Measurements from ENCODE around the gene CRAMP1. TPM values are rescaled to one million over a fixed set of nuclear protein-coding genes. Genes with fewer than 3 reads are reported as not detected.

CRAMP1 gene
- total and polyA plus RNA-seq, 2 of the 8 experiments (the other 6 are each of a cell fraction or from before 2014, with no cell fraction given), result 19.2 to 23.2 TPM

- H3K79me2 ChIP-seq (ENCODE audit: control insufficient read depth in 1 of 2, insufficient read depth in 2 of 2, low read length in 2 of 2), result peaks cover 3 to 45% of the 10 kb centered on the region in 2 experiments; a peak in 3 of 4 replicates
- H3K27ac ChIP-seq (ENCODE audit: low read depth, low read length), result no peak overlapping the region
- H3K4me2 ChIP-seq (ENCODE audit: insufficient read depth in 1 of 2, low read depth in 2 of 2, low read length in 2 of 2), result peak overlapping the region; percentile 68 to 78
- peaks cover 11% of the 10 kb centered on the region for H3K23me2 ChIP-seq (ENCODE audit: low read depth, low read length)
- H2BK5ac ChIP-seq (ENCODE audit: low read depth, low read length), result no peak overlapping the region
- peaks cover 1 to 5% (median 4%) of the 10 kb centered on the region in 4 experiments; a peak in 5 of 8 replicates for H3K36me3 ChIP-seq (ENCODE audit: control insufficient read depth in 2 of 4, insufficient read depth in 4 of 4, low read length in 3 of 4)
- no peak overlapping the region for H3K56ac ChIP-seq (replicated peaks; ENCODE audit: insufficient read length, low read depth, low read length)
- H3K9ac ChIP-seq (replicated peaks in 1 of 4; ENCODE audit: extremely low read depth in 1 of 4, low read depth in 3 of 4, low read length in 3 of 4), result peak overlapping the region in 3 of 4 experiments; percentile 1 to 67 (median 20); a peak in 2 of 7 replicates
- H2AFZ ChIP-seq (ENCODE audit: low read length), result no peak overlapping the region
- no peak overlapping the region for H3K23ac ChIP-seq (ENCODE audit: insufficient read length)
- no peaks in the 10 kb centered on the region for H3K27me3 ChIP-seq (replicated peaks in 1 of 4; ENCODE audit: control insufficient read depth in 3 of 4, extremely low read depth in 1 of 4, insufficient read depth in 3 of 4, low read length in 3 of 4)
- WGBS, 2 experiments (ENCODE audit: extremely low coverage in 1 of 2, insufficient coverage in 1 of 2, insufficient read length in 1 of 2, insufficient replicate concordance in 2 of 2, low coverage in 1 of 2, low lambda C conversion rate in 2 of 2, missing lambda C conversion rate in 1 of 2), result 63% methylated on average over 16 of the region's 16 CpGs; no CpG with 5 or more reads in 1 of the 2 experiments
- H4K91ac ChIP-seq (replicated peaks; ENCODE audit: insufficient read length, low read length), result no peak overlapping the region
- H4K5ac ChIP-seq (ENCODE audit: insufficient read length, low read depth, low read length), result no peak overlapping the region
- H3K18ac ChIP-seq (ENCODE audit: extremely low read depth, low read length), result no peak overlapping the region
- 0 out of 2 replicates have a peak overlapping the region, but pooled peaks have one; percentile 61 for H2BK20ac ChIP-seq (ENCODE audit: low read length)
- H3K79me1 ChIP-seq (ENCODE audit: low read depth, low read length), result peaks cover 10% of the 10 kb centered on the region
- ChIA-PET CTCF (ENCODE audit: partially characterized antibody) (interaction anchor here (0.5 to 2.4 kb wide), 7 partner anchors 9 to 360 kb away, joined by 3 to 8 read pairs (median 4); no protein-coding TSS in a partner anchor), POLR2A (ENCODE audit: partially characterized antibody) (interaction anchor here (0.6 to 3.9 kb wide), 8 partner anchors 9 to 1637 kb away, joined by 3 to 35 read pairs (median 3); partner anchors contain the start of genes EME2, MRPS34, NME3 and UBE2I)
- H2BK12ac ChIP-seq (ENCODE audit: low read depth, low read length), result no peak overlapping the region
- H3K4me1 ChIP-seq (replicated peaks in 1 of 4; ENCODE audit: control insufficient read depth in 3 of 4, insufficient read depth in 4 of 4, low read length in 3 of 4), result peaks cover 0 to 16% (median 3%) of the 10 kb centered on the region in 4 experiments; a peak in 4 of 7 replicates
- no peak overlapping the region for H3K4ac ChIP-seq (replicated peaks; ENCODE audit: insufficient read length, low read depth, low read length)
- H2BK15ac ChIP-seq (ENCODE audit: low read length), result no peak overlapping the region
- no peak for TF ChIP-seq SIX5 (IDR thresholded peaks at IDR 0.05; ENCODE audit: low read depth, low read length)
- no peak for TF ChIP-seq CREB1 (IDR thresholded peaks at IDR 0.05)
- no peak for TF ChIP-seq JUND (IDR thresholded peaks at IDR 0.05; ENCODE audit: low read length)
- TF ChIP-seq ZNF274 (IDR thresholded peaks at IDR 0.05; ENCODE audit: borderline replicate concordance, extremely low read depth, low read length), result no peak
- TF ChIP-seq BRCA1 (IDR thresholded peaks at IDR 0.05; ENCODE audit: low read depth, low read length), result no peak
- no peak for TF ChIP-seq SAP30 (IDR thresholded peaks at IDR 0.05; ENCODE audit: insufficient read depth, insufficient replicate concordance, low read length)
- no peak for TF ChIP-seq RBBP5 (IDR thresholded peaks at IDR 0.05; ENCODE audit: borderline replicate concordance, low read depth, low read length)
- TF ChIP-seq SUZ12 (IDR thresholded peaks at IDR 0.05; ENCODE audit: low read length), result no peak
- no peak for TF ChIP-seq TAF1 (IDR thresholded peaks at IDR 0.05; ENCODE audit: low read depth, low read length)
- TF ChIP-seq EGR1 (IDR thresholded peaks at IDR 0.05; ENCODE audit: borderline replicate concordance, low read depth, low read length), result no peak
- TF ChIP-seq, protein P1, sequence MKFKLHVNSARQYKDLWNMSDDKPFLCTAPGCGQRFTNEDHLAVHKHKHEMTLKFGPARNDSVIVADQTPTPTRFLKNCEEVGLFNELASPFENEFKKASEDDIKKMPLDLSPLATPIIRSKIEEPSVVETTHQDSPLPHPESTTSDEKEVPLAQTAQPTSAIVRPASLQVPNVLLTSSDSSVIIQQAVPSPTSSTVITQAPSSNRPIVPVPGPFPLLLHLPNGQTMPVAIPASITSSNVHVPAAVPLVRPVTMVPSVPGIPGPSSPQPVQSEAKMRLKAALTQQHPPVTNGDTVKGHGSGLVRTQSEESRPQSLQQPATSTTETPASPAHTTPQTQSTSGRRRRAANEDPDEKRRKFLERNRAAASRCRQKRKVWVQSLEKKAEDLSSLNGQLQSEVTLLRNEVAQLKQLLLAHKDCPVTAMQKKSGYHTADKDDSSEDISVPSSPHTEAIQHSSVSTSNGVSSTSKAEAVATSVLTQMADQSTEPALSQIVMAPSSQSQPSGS (IDR thresholded peaks at IDR 0.05; ENCODE audit: low read length), result no peak
- no peak overlapping the region for H2BK120ac ChIP-seq (replicated peaks; ENCODE audit: low read depth, low read length)
- FAIRE-seq (no peak), DNase-seq (ENCODE audit: low read depth in 1 of 2, low spot score in 2 of 2) (no peak)
- H4K20me1 ChIP-seq (replicated peaks in 1 of 2; ENCODE audit: control insufficient read depth in 1 of 2, insufficient read depth in 2 of 2, low read length in 2 of 2), result peaks cover 13 to 20% of the 10 kb centered on the region in 2 experiments
- H3K9me3 ChIP-seq (ENCODE audit: insufficient read depth in 2 of 2, low read depth in 1 of 2, low read length in 1 of 2), result no peaks in the 10 kb centered on the region
- H3K4me3 ChIP-seq (ENCODE audit: extremely low read depth in 1 of 4, insufficient read depth in 2 of 4, low read depth in 3 of 4, low read length in 4 of 4), result peak overlapping the region; percentile 54 to 97 (median 76)
- H2AK5ac ChIP-seq (ENCODE audit: low read depth, low read length), result peak overlapping the region; percentile 61; the same call in 1 of the 2 replicates
- no peak overlapping the region for H4K8ac ChIP-seq (ENCODE audit: extremely low read depth, insufficient read depth, low read length)
- H3K14ac ChIP-seq (ENCODE audit: insufficient read length), result no peak overlapping the region
Measured at GRCh38 chr16:1707193-1707790, 95.1 kb downstream of the CRAMP1 start.
